CD4-positive, alpha-beta memory T cell (primary cell): ENCODE measurements around the gene CUEDC2. TPM values are rescaled to one million over a fixed set of nuclear protein-coding genes. Genes with fewer than 3 reads are reported as not detected.

Experiments
- CTCF ChIA-PET: fragments of 350-600 bp; sonication (Branson Sonifier 250); formaldehyde crosslinking; loops from one replicate; lab custom pipeline; 2021; ENCODE audit warnings: inconsistent platforms; ENCODE audit not compliant: partially characterized antibody; lab: Charles Lee
- POLR2A ChIA-PET: fragments of 350-600 bp; sonication (Branson Sonifier 250); formaldehyde crosslinking; loops from one replicate; lab custom pipeline; 2021; ENCODE audit not compliant: partially characterized antibody; lab: Charles Lee
- DNase-seq, 5 donors: peaks; one replicate each; pipeline versions ENCODE4 v3.0.0 to v3.0.0-alpha.2; 2020 to 2022; ENCODE audit warnings: mixed read lengths in 1 of 5
- H3K27ac ChIP-seq: one replicate; pipeline ENCODE4 v1.7.0; 2013; ENCODE audit warnings: low read depth, low read length
- H3K27me3 ChIP-seq: 2 replicates; pipeline ENCODE4 v1.7.0; 2013; ENCODE audit warnings: mild to moderate bottlenecking, low read length, moderate library complexity; ENCODE audit not compliant: insufficient read depth
- H3K36me3 ChIP-seq: 2 replicates; pipeline ENCODE4 v1.7.0; 2013; ENCODE audit warnings: mild to moderate bottlenecking, low read length, moderate library complexity; ENCODE audit not compliant: insufficient read depth
- H3K4me1 ChIP-seq: 2 replicates; pipeline ENCODE4 v1.7.0; 2013; ENCODE audit warnings: mild to moderate bottlenecking, low read length, moderate library complexity; ENCODE audit not compliant: insufficient read depth
- H3K4me3 ChIP-seq, 2 donors: one replicate each; pipeline ENCODE4 v1.7.0; 2013; ENCODE audit warnings: low read length in 2 of 2, mild to moderate bottlenecking in 1 of 2
- H3K9me3 ChIP-seq, 2 donors: one replicate each; pipeline ENCODE4 v1.7.0; 2013; ENCODE audit warnings: low read length in 2 of 2, control low read depth in 1 of 2; ENCODE audit not compliant: control insufficient read depth in 1 of 2
- H3K27ac Mint-ChIP-seq, 7 donors: one replicate each; pipeline ENCODE4 v1.8.0; 2020 to 2021; ENCODE audit warnings: mixed read lengths in 7 of 7, mild to moderate bottlenecking in 6 of 7, inconsistent platforms in 3 of 7, moderate library complexity in 3 of 7
- H3K27me3 Mint-ChIP-seq, 2 donors: one replicate each; pipeline ENCODE4 v1.8.0; 2020 to 2021; ENCODE audit warnings: mixed read lengths in 2 of 2
- H3K36me3 Mint-ChIP-seq, 2 donors: one replicate each; pipeline ENCODE4 v1.8.0; 2020 to 2021; ENCODE audit warnings: mixed read lengths in 2 of 2, inconsistent platforms in 1 of 2, mild to moderate bottlenecking in 1 of 2
- H3K4me1 Mint-ChIP-seq, 4 donors: one replicate each; pipeline ENCODE4 v1.8.0; 2020 to 2021; ENCODE audit warnings: mixed read lengths in 4 of 4, mild to moderate bottlenecking in 1 of 4
- H3K4me3 Mint-ChIP-seq, 8 donors: one replicate each; pipeline ENCODE4 v1.8.0; 2020 to 2021; ENCODE audit warnings: mixed read lengths in 8 of 8, mild to moderate bottlenecking in 7 of 8, moderate library complexity in 6 of 8, inconsistent platforms in 3 of 8
- H3K9me3 Mint-ChIP-seq, 8 donors: one replicate each; pipeline ENCODE4 v1.8.0; 2020 to 2021; ENCODE audit warnings: mixed read lengths in 8 of 8, mild to moderate bottlenecking in 5 of 8, inconsistent platforms in 3 of 8, moderate library complexity in 1 of 8
- intact Hi-C: fragments of 100-400 bp; cut with micrococcal nuclease; formaldehyde crosslinking; loops from one replicate; pipeline ENCODE4 v1.15.1; 2023
- polyA plus RNA-seq, 2 donors: library from polyadenylated mRNA; unstranded; fragments of 300-500 nt; fragmentation: Illumina TruSeq; gene quantifications; one replicate each; pipeline ENCODE4 v1.2.3, GENCODE V29; 2021
- total RNA-seq, 2 experiments: library from RNA; stranded (reverse); gene quantifications; one replicate each; pipeline ENCODE4 v1.2.3, GENCODE V29; 2021

The CUEDC2 gene
- total and polyA plus RNA-seq, 4 experiments from 2014 or later = 27.2 to 57.5 (median 41.4) TPM

DNA sequence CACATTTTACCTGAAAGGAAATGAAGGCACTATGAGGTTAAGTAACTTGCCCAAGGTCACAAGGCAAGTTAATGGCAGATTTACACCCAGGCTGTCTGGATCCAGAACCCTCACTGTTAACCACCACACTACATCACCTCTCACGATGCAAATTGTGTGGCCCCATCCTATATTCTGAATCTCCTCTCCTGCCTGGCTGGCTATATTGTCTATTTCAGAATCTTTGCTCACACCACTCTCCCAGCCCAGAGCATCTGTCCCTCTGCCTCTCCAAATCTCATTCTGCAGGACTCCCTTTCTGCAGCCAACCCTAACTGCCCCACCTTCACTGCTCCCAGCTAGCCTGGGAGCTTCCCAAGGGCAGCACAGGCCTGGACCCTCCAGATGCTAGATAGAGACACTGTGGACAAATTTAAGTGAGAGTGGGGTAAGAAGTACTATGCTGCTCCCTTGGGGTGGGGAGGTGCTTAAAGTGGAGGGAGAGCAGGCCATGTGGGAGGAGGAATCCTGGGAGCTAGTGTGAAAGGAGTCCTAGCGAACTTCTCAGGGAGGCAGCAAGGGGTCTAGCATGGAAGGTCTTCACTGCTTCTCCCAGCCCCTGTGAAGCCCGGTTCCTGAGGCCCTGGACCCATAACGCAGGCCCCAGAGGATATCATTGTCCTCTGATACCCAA, 786 bp downstream of the CUEDC2 start:
- Mint-ChIP-seq H3K4me3 (peak overlapping the region; percentile 90 to 95 (median 94)), H3K27ac (peak overlapping the region; percentile 66 to 98 (median 91)), H3K9me3 (no peaks in the 10 kb centered on the region), H3K4me1 (peaks cover 22 to 55% (median 35%) of the 10 kb centered on the region in 4 donors), H3K27me3 (no peaks in the 10 kb centered on the region), H3K36me3 (peaks cover 0 to 15% of the 10 kb centered on the region in 2 donors)
- no peak for DNase-seq
- H3K9me3 ChIP-seq = no peaks in the 10 kb centered on the region
- POLR2A ChIA-PET = interaction anchor here (1.1 to 9.9 kb wide), 10 partner anchors 8 to 211 kb away, joined by 3 to 198 read pairs (median 10); partner anchors contain the start of genes C10orf95, FBXL15, NFKB2 and SUFU
- intact Hi-C loops = loop anchor here (1.0 to 5.0 kb wide), 5 partner anchors 10 to 311 kb away; partner anchors contain the start of gene WBP1L
- H3K27ac ChIP-seq = peak overlapping the region; percentile 79
- CTCF ChIA-PET = interaction anchor here (1.0 to 5.9 kb wide), 6 partner anchors 9 to 71 kb away, joined by 3 to 42 read pairs (median 11); partner anchors contain the start of genes ACTR1A, C10orf95 and FBXL15
- H3K4me3 ChIP-seq = peak overlapping the region; percentile 83 to 92
- no peaks in the 10 kb centered on the region for H3K36me3 ChIP-seq
- H3K4me1 ChIP-seq = peaks cover 46% of the 10 kb centered on the region
- H3K27me3 ChIP-seq = no peaks in the 10 kb centered on the region

GRCh38 chr10:102429468-102429867, 2.9 kb downstream of the CUEDC2 start:
- ChIA-PET POLR2A (interaction anchor here (0.5 to 9.9 kb wide), 3 partner anchors 6 to 184 kb away, joined by 3 to 198 read pairs (median 186); partner anchors contain the start of genes C10orf95, FBXL15 and GBF1), CTCF (interaction anchor here (1.5 kb wide), 1 partner anchor 9 kb away, joined by 3 read pairs; the partner anchor contains the start of gene FBXL15)
- Mint-ChIP-seq H3K27ac (no peak overlapping the region), H3K9me3 (no peaks in the 10 kb centered on the region), H3K4me1 (peaks cover 10 to 34% (median 23%) of the 10 kb centered on the region in 4 donors), H3K4me3 (no peak overlapping the region), H3K27me3 (no peaks in the 10 kb centered on the region), H3K36me3 (peaks cover 0 to 16% of the 10 kb centered on the region in 2 donors)
- no peaks in the 10 kb centered on the region for H3K36me3 ChIP-seq
- H3K27me3 ChIP-seq = no peaks in the 10 kb centered on the region
- no peak for DNase-seq
- H3K4me3 ChIP-seq = no peak overlapping the region
- H3K9me3 ChIP-seq = no peaks in the 10 kb centered on the region
- peaks cover 26% of the 10 kb centered on the region for H3K4me1 ChIP-seq
- intact Hi-C loops = no loop called here
- H3K27ac ChIP-seq = no peak overlapping the region

DNA sequence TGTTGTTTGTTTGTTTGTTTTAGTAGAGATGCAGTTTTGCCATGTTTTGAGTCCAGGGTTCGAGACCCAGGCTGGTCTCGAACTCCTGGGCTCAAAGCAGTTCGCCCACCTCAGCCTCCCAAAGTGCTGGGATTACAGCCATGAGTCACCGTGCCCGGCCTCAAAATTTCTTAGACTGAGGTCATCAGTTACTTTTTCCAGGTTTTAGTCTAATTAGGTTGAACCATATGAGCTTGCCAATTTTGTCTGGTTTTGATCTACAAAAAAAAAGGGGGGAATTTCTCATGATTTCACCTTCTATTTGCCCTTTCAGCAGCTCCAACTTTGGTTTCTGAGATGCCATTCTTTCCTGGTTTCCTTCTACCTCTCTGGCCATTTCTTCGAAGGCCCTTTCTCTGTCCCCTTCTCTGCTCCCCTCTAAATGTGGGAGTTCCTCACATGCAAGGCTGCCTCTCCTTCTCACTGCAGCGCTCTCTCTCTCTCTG, 5.5 kb downstream of the CUEDC2 start:
- Histone ChIP-seq H3K9me3 (no peaks in the 10 kb centered on the region), H3K4me3 (no peak overlapping the region), H3K36me3 (peaks cover 10% of the 10 kb centered on the region), H3K4me1 (peaks cover 24% of the 10 kb centered on the region), H3K27me3 (no peaks in the 10 kb centered on the region), H3K27ac (no peak overlapping the region)
- no peak overlapping the region for H3K27ac Mint-ChIP-seq
- ChIA-PET CTCF (interaction anchor here (1.1 to 1.3 kb wide), 3 partner anchors 11 to 52 kb away, joined by 3 to 7 read pairs (median 3); no protein-coding TSS in a partner anchor), POLR2A (interaction anchor here (1.4 to 8.2 kb wide), 3 partner anchors 7 to 32 kb away, joined by 3 to 198 read pairs (median 12); partner anchors contain the start of genes C10orf95 and CUEDC2)
- no peaks in the 10 kb centered on the region for H3K9me3 Mint-ChIP-seq
- peak overlapping the region in 1 of 8 donors; percentile 20 for H3K4me3 Mint-ChIP-seq
- intact Hi-C loops = no loop called here
- H3K4me1 Mint-ChIP-seq = peaks cover 11 to 32% (median 18%) of the 10 kb centered on the region in 4 donors
- no peaks in the 10 kb centered on the region for H3K27me3 Mint-ChIP-seq
- H3K36me3 Mint-ChIP-seq = peaks cover 0 to 8% of the 10 kb centered on the region in 2 donors
- DNase-seq = no peak

DNA sequence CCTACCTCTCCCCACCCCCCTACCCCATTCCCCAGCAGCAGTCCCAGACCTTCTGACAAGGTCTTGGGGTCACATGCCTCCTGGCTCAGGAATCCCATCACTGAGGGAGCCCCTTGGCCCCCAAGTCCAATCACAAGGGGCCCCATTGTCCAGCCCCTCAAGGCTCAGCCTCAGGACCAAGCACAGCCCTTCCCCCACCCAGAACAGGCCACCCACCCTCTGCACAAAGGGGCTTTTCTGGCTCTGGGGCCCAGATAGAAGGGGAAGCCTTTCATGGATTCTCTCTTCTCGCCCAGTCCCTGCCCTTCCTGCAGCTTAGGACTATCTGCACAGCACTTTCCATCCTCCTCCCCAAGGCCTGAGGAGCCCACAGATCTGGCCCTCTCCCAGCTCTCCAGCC, 6.9 kb downstream of the CUEDC2 start:
- H3K9me3 Mint-ChIP-seq = peaks cover 0 to 4% (median 0%) of the 10 kb centered on the region in 8 donors
- H3K36me3 Mint-ChIP-seq = peaks cover 0 to 13% of the 10 kb centered on the region in 2 donors
- no peak for DNase-seq
- H3K4me1 ChIP-seq = peaks cover 20% of the 10 kb centered on the region
- ChIA-PET CTCF (interaction anchor here (0.6 to 1.3 kb wide), 2 partner anchors 23 to 27 kb away, joined by 3 to 7 read pairs; no protein-coding TSS in a partner anchor), POLR2A (interaction anchor here (3.3 to 8.2 kb wide), 2 partner anchors 8 to 25 kb away, joined by 12 to 198 read pairs; partner anchors contain the start of genes C10orf95 and CUEDC2)
- H3K27ac ChIP-seq = no peak overlapping the region
- peaks cover 10% of the 10 kb centered on the region for H3K36me3 ChIP-seq
- no peaks in the 10 kb centered on the region for H3K9me3 ChIP-seq
- no peaks in the 10 kb centered on the region for H3K27me3 ChIP-seq
- H3K4me3 ChIP-seq = no peak overlapping the region
- H3K27ac Mint-ChIP-seq = peak overlapping the region in 1 of 7 donors; percentile 52
- H3K27me3 Mint-ChIP-seq = no peaks in the 10 kb centered on the region
- H3K4me1 Mint-ChIP-seq = peaks cover 11 to 35% (median 18%) of the 10 kb centered on the region in 4 donors
- H3K4me3 Mint-ChIP-seq = peak overlapping the region in 1 of 8 donors; percentile 13
- intact Hi-C loops = no loop called here

DNA sequence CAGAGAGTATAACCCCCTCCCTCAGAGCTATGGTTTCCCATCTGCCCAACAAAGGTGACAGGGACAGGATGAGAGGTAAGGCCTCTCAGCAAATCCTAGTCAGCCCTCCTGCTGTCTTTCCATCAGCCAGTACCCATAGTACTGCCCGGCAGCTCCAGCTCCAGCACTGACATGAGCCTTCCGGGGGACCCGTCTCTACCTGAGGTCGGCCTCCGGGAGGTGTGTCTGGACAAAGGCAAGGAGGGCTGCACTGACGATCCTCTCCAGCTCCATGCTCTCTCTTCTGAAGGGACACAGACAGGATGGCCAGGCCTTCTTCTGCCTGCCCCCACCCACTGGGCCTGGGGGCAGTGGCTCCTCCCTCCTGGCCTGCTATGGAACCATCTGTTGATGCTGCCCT, 7.5 kb downstream of the CUEDC2 start:
- no peaks in the 10 kb centered on the region for H3K27me3 Mint-ChIP-seq
- intact Hi-C loops = no loop called here
- ChIA-PET POLR2A (interaction anchor here (1.1 to 8.2 kb wide), 5 partner anchors 8 to 28 kb away, joined by 3 to 198 read pairs (median 122); partner anchors contain the start of genes C10orf95, CUEDC2 and NFKB2), CTCF (interaction anchor here (3.7 to 5.6 kb wide), 2 partner anchors 9 to 25 kb away, joined by 23 to 42 read pairs; partner anchors contain the start of genes C10orf95 and CUEDC2)
- peaks cover 10% of the 10 kb centered on the region for H3K36me3 ChIP-seq
- H3K4me1 ChIP-seq = peaks cover 26% of the 10 kb centered on the region
- H3K27ac ChIP-seq = no peak overlapping the region
- H3K4me3 Mint-ChIP-seq = no peak overlapping the region
- no peak overlapping the region for H3K27ac Mint-ChIP-seq
- peaks cover 0 to 14% of the 10 kb centered on the region in 2 donors for H3K36me3 Mint-ChIP-seq
- H3K9me3 ChIP-seq = no peaks in the 10 kb centered on the region
- no peak for DNase-seq
- H3K27me3 ChIP-seq = no peaks in the 10 kb centered on the region
- H3K4me3 ChIP-seq = no peak overlapping the region
- H3K4me1 Mint-ChIP-seq = peaks cover 13 to 40% (median 23%) of the 10 kb centered on the region in 4 donors
- H3K9me3 Mint-ChIP-seq = peaks cover 0 to 4% (median 0%) of the 10 kb centered on the region in 8 donors

DNA sequence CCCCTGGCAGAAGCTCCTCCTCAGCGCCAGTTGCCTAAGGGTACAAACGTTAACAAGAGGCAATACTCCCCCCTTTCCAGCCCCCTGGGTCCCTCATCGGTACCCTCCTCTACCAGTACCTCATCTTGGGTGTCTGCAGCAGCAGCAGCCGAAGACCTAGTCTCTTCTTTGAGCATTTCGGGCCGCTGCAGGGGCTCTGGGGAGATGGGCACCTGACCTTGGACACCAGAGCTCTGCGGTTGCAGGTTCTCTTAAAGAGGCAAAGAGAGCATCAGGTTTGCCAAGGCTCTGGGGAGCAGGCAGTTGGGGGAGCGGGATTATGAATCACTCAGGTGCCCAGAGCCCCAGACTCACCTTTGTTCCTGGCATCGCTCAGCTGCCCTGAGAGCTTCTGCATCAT, 8.2 kb downstream of the CUEDC2 start:
- Histone ChIP-seq H3K9me3 (no peaks in the 10 kb centered on the region), H3K36me3 (peaks cover 10% of the 10 kb centered on the region), H3K4me1 (peaks cover 33% of the 10 kb centered on the region), H3K4me3 (no peak overlapping the region), H3K27ac (no peak overlapping the region), H3K27me3 (no peaks in the 10 kb centered on the region)
- peaks cover 16 to 48% (median 27%) of the 10 kb centered on the region in 4 donors for H3K4me1 Mint-ChIP-seq
- H3K4me3 Mint-ChIP-seq = peak overlapping the region in 1 of 8 donors; percentile 30
- H3K36me3 Mint-ChIP-seq = peaks cover 0 to 14% of the 10 kb centered on the region in 2 donors
- peaks cover 0 to 4% (median 0%) of the 10 kb centered on the region in 8 donors for H3K9me3 Mint-ChIP-seq
- DNase-seq = no peak
- peaks cover 0 to 2% of the 10 kb centered on the region in 2 donors for H3K27me3 Mint-ChIP-seq
- intact Hi-C loops = no loop called here
- no peak overlapping the region for H3K27ac Mint-ChIP-seq
- ChIA-PET CTCF (interaction anchor here (1.2 to 5.6 kb wide), 7 partner anchors 10 to 255 kb away, joined by 4 to 42 read pairs (median 23); partner anchors contain the start of genes C10orf95, CUEDC2 and GBF1), POLR2A (interaction anchor here (1.1 to 8.2 kb wide), 6 partner anchors 9 to 27 kb away, joined by 3 to 198 read pairs (median 64); partner anchors contain the start of genes C10orf95, CUEDC2 and NFKB2)
